Measurements from ENCODE around the gene ABHD13.
"Not testable (repeated sequence)": the region's sequence is repeated elsewhere in the genome, so short reads cannot be mapped to it uniquely, and the experiment has no call there.

Gene ABHD13

DNA sequence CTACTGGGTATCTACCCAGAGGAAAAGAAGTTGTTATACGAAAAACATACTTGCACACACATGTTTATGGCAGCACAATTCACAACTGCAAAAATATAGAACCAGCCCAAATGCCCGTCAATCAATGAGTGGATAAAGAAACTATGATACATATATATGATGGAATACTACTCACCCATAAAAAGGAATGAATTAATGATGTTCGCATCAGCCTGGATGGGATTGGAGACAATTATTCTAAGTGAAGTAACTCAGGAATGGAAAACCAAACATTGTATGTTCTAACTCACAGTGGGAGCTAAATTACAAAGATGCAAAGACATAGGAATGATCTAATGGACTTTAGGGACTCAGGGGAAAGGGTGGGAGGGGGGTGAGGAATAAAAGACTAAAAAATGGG lies 49.7 kb downstream of the ABHD13 start:
- not testable (repeated sequence) for H3K9ac ChIP-seq (ENCODE audit: low read depth in 1 of 2, low read length in 2 of 2); H3K4me3 ChIP-seq (ENCODE audit: low read length in 2 of 2); H3K27ac ChIP-seq (ENCODE audit: low read depth in 2 of 2, low read length in 2 of 2); H3K4me1 ChIP-seq (ENCODE audit: control insufficient read depth in 2 of 2, insufficient read depth in 2 of 2, low read length in 2 of 2); H3K36me3 ChIP-seq (ENCODE audit: control insufficient read depth in 2 of 2, insufficient read depth in 2 of 2, low read length in 2 of 2); H3K27me3 ChIP-seq (ENCODE audit: control insufficient read depth in 2 of 2, insufficient read depth in 2 of 2, low read length in 2 of 2); H3K9me3 ChIP-seq (ENCODE audit: control insufficient read depth in 2 of 2, low read length in 2 of 2)

DNA sequence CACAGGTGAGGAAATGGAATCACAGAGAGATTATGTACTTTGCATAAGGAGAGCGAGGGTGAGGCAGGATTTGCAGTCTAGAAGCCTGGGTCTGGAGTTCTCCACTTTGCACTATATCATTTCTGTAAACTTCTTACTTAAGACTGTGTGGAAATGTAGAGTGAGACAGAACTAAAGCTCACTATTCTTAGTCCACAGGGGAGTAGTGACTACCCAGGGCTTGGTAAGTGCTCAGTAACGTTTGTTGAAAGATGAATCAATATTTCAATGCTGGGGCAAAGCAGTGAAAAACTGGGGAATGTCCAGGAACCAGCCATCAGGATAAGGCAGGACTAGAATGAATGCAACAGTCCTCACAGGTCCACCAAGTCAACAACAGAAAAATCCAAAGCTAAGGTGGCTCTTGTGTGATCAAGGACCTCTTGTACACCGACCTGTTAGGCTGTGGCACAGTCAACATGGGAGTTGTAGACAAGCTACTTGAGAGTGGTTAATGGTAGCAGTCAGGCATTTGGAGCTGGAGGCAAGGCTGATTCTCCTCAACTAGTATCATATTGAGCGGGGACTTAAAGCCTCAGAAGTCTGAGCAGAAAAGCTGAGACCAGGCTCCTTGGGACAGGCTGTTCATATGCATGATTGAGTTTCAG lies 50.4 kb downstream of the ABHD13 start:
- H3K27ac ChIP-seq (ENCODE audit: low read depth in 2 of 2, low read length in 2 of 2), result peak overlapping the region in 1 of 2 donors; percentile 2
- H3K4me3 ChIP-seq (ENCODE audit: low read length in 2 of 2), result no peak overlapping the region
- H3K27me3 ChIP-seq (ENCODE audit: control insufficient read depth in 2 of 2, insufficient read depth in 2 of 2, low read length in 2 of 2), result no peaks in the 10 kb centered on the region
- no peak overlapping the region for H3K9ac ChIP-seq (ENCODE audit: low read depth in 1 of 2, low read length in 2 of 2)
- no peaks in the 10 kb centered on the region for H3K36me3 ChIP-seq (ENCODE audit: control insufficient read depth in 2 of 2, insufficient read depth in 2 of 2, low read length in 2 of 2)
- H3K4me1 ChIP-seq (ENCODE audit: control insufficient read depth in 2 of 2, insufficient read depth in 2 of 2, low read length in 2 of 2), result peaks cover 0 to 4% of the 10 kb centered on the region in 2 donors
- no peaks in the 10 kb centered on the region for H3K9me3 ChIP-seq (ENCODE audit: control insufficient read depth in 2 of 2, low read length in 2 of 2)

- H3K4me1 ChIP-seq (ENCODE audit: control insufficient read depth in 2 of 2, insufficient read depth in 2 of 2, low read length in 2 of 2), result peaks cover 0 to 4% of the 10 kb centered on the region in 2 donors
- no peaks in the 10 kb centered on the region for H3K36me3 ChIP-seq (ENCODE audit: control insufficient read depth in 2 of 2, insufficient read depth in 2 of 2, low read length in 2 of 2)
- no peaks in the 10 kb centered on the region for H3K9me3 ChIP-seq (ENCODE audit: control insufficient read depth in 2 of 2, low read length in 2 of 2)
- H3K4me3 ChIP-seq (ENCODE audit: low read length in 2 of 2), result peak within 1 kb of the TSS; percentile 60 to 70
- no peaks in the 10 kb centered on the region for H3K27me3 ChIP-seq (ENCODE audit: control insufficient read depth in 2 of 2, insufficient read depth in 2 of 2, low read length in 2 of 2)
- peak within 1 kb of the TSS; percentile 41 to 62 for H3K9ac ChIP-seq (ENCODE audit: low read depth in 1 of 2, low read length in 2 of 2)
- peak within 1 kb of the TSS; percentile 64 to 69 for H3K27ac ChIP-seq (ENCODE audit: low read depth in 2 of 2, low read length in 2 of 2)
Measured at GRCh38 chr13:108269601-108270328, 51.6 kb downstream of the ABHD13 start, which contains the start of gene TNFSF13B. Gene TNFSF13B (plus strand): TSS chr13:108269718. CDS start chr13:108269896, 178 bp downstream.

DNA sequence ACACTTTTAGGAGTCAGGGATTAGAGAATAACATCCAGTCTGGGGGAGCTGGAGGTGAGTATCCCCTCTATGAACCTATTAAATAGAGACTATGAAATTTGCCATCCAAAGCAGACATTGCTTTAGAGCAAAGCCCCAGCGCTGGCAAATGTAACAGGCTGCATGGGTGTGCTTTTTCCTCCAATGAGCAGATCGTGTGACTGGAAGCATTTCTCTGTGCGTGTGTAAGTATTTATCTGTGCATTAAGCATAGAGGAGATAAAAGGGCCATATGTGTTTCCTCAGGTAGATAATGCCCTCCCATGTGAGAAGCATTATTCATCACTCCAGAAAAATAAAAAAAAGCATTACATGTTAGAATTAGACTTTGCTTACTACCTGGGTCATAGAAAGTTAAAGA lies 52.2 kb downstream of the ABHD13 start:
- no peaks in the 10 kb centered on the region for H3K9me3 ChIP-seq (ENCODE audit: control insufficient read depth in 2 of 2, low read length in 2 of 2)
- no peaks in the 10 kb centered on the region for H3K27me3 ChIP-seq (ENCODE audit: control insufficient read depth in 2 of 2, insufficient read depth in 2 of 2, low read length in 2 of 2)
- peak overlapping the region; percentile 41 to 62 for H3K9ac ChIP-seq (ENCODE audit: low read depth in 1 of 2, low read length in 2 of 2)
- no peaks in the 10 kb centered on the region for H3K36me3 ChIP-seq (ENCODE audit: control insufficient read depth in 2 of 2, insufficient read depth in 2 of 2, low read length in 2 of 2)
- H3K4me3 ChIP-seq (ENCODE audit: low read length in 2 of 2), result peak overlapping the region; percentile 60 to 70
- H3K27ac ChIP-seq (ENCODE audit: low read depth in 2 of 2, low read length in 2 of 2), result peak overlapping the region; percentile 64 to 69
- peaks cover 0 to 4% of the 10 kb centered on the region in 2 donors for H3K4me1 ChIP-seq (ENCODE audit: control insufficient read depth in 2 of 2, insufficient read depth in 2 of 2, low read length in 2 of 2)

DNA sequence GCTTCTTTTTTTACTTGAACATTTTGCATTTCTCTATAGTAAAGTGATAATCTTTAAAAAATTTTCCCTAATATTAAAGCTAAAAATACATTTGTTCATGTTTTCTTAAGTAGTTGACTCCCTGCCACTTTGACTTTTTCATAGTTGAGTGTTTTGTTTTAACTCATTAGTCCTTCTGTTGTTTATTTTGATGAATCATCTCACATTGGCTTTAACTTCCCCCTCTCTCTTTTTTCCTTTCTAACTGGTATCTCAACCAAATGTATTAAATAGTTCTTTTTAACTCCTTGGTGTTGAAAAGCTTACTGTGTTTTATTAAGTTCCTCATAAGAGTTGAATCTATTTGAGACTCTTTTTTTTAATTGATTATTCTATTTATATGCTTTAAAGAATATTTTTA lies 54.1 kb downstream of the ABHD13 start:
- Histone ChIP-seq H3K36me3 (ENCODE audit: control insufficient read depth in 2 of 2, insufficient read depth in 2 of 2, low read length in 2 of 2) (no peaks in the 10 kb centered on the region), H3K27me3 (ENCODE audit: control insufficient read depth in 2 of 2, insufficient read depth in 2 of 2, low read length in 2 of 2) (no peaks in the 10 kb centered on the region), H3K4me3 (ENCODE audit: low read length in 2 of 2) (no peak overlapping the region), H3K27ac (ENCODE audit: low read depth in 2 of 2, low read length in 2 of 2) (no peak overlapping the region), H3K9ac (ENCODE audit: low read depth in 1 of 2, low read length in 2 of 2) (no peak overlapping the region), H3K9me3 (ENCODE audit: control insufficient read depth in 2 of 2, low read length in 2 of 2) (no peaks in the 10 kb centered on the region), H3K4me1 (ENCODE audit: control insufficient read depth in 2 of 2, insufficient read depth in 2 of 2, low read length in 2 of 2) (peaks cover 0 to 4% of the 10 kb centered on the region in 2 donors)

DNA sequence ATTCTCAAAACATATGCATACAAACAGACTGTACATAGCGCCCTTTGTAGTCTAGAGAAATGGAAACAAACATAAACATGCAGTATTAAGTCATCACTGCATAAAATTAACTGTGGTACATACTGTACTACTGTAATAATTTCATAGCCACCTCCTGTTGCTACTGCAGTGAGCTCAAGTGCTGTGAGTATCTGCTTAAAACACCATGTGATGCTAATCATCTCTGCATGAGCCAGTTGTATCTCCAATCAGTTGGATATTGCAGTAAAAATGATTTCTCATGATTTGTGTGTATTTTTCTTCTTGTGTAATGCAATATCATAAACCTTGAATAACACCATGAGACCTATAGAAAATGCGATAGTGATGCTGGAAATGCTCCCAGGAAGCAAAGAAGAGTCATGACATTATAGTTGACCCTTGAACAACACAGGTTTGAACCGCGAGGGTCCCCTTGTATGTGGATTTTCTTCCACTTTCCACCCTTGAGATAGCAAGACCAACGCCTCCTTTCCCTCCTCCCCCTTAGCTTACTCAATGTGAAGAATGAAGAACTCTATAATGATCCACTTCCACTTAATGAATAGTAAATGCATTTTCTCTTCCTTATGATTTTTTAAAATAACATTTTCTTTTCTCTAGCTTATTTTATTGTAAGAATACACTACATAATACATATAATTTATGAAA lies 55.4 kb downstream of the ABHD13 start:
- Histone ChIP-seq H3K27ac (ENCODE audit: low read depth in 2 of 2, low read length in 2 of 2) (no peak overlapping the region), H3K4me1 (ENCODE audit: control insufficient read depth in 2 of 2, insufficient read depth in 2 of 2, low read length in 2 of 2) (peaks cover 0 to 4% of the 10 kb centered on the region in 2 donors), H3K27me3 (ENCODE audit: control insufficient read depth in 2 of 2, insufficient read depth in 2 of 2, low read length in 2 of 2) (no peaks in the 10 kb centered on the region), H3K9ac (ENCODE audit: low read depth in 1 of 2, low read length in 2 of 2) (no peak overlapping the region), H3K9me3 (ENCODE audit: control insufficient read depth in 2 of 2, low read length in 2 of 2) (no peaks in the 10 kb centered on the region), H3K4me3 (ENCODE audit: low read length in 2 of 2) (no peak overlapping the region), H3K36me3 (ENCODE audit: control insufficient read depth in 2 of 2, insufficient read depth in 2 of 2, low read length in 2 of 2) (no peaks in the 10 kb centered on the region)

- no peak overlapping the region for H3K4me3 ChIP-seq (ENCODE audit: low read length in 2 of 2)
- H3K36me3 ChIP-seq (ENCODE audit: control insufficient read depth in 2 of 2, insufficient read depth in 2 of 2, low read length in 2 of 2), result no peaks in the 10 kb centered on the region
- peaks cover 0 to 4% of the 10 kb centered on the region in 2 donors for H3K4me1 ChIP-seq (ENCODE audit: control insufficient read depth in 2 of 2, insufficient read depth in 2 of 2, low read length in 2 of 2)
- no peak overlapping the region for H3K27ac ChIP-seq (ENCODE audit: low read depth in 2 of 2, low read length in 2 of 2)
- H3K9ac ChIP-seq (ENCODE audit: low read depth in 1 of 2, low read length in 2 of 2), result no peak overlapping the region
- H3K9me3 ChIP-seq (ENCODE audit: control insufficient read depth in 2 of 2, low read length in 2 of 2), result no peaks in the 10 kb centered on the region
- H3K27me3 ChIP-seq (ENCODE audit: control insufficient read depth in 2 of 2, insufficient read depth in 2 of 2, low read length in 2 of 2), result no peaks in the 10 kb centered on the region
Measured at GRCh38 chr13:108274718-108275117, 56.5 kb downstream of the ABHD13 start.

DNA sequence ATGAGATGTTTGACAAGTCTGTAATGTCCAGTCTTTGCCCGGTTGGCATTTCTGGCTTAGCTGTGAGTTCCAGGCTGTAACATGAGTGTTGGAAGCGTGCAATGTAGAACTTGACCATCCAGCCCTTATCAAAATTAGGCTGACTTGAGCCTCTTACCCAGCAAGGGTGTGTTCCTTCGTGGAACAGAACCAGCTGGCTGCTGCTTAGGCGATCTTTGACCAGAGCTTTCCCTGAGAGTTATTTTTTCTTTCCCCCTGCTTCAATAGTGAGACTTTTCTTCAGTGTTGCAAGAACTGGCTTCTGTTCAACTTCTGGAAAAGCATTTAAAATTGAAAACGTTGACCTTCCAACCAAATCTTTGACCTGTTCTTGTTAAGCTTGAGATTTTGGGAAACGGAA lies 57.9 kb downstream of the ABHD13 start:
- Histone ChIP-seq H3K9ac (ENCODE audit: low read depth in 1 of 2, low read length in 2 of 2) (no peak overlapping the region), H3K9me3 (ENCODE audit: control insufficient read depth in 2 of 2, low read length in 2 of 2) (no peaks in the 10 kb centered on the region), H3K4me3 (ENCODE audit: low read length in 2 of 2) (no peak overlapping the region), H3K4me1 (ENCODE audit: control insufficient read depth in 2 of 2, insufficient read depth in 2 of 2, low read length in 2 of 2) (no peaks in the 10 kb centered on the region), H3K27me3 (ENCODE audit: control insufficient read depth in 2 of 2, insufficient read depth in 2 of 2, low read length in 2 of 2) (no peaks in the 10 kb centered on the region), H3K36me3 (ENCODE audit: control insufficient read depth in 2 of 2, insufficient read depth in 2 of 2, low read length in 2 of 2) (no peaks in the 10 kb centered on the region), H3K27ac (ENCODE audit: low read depth in 2 of 2, low read length in 2 of 2) (no peak overlapping the region)

DNA sequence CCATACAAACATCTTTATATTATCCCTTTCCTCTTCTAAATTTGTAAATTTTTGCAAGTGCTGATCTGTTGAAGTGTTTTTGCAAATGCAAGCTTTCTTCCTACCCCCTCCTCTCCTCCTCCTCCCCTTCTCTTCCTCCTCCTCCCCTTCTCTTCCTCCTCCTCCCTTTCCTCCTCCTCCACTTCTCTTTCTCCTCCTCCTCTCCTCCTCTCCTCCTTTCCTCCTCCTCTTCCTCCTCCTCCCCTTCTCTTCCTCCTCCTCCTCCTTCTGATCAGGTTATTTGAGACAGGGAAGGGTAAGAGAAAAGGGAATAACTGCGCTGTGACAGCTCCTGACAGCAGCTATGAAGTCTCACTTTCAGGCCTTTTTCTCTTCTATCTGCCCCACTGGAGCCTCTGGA lies 60.3 kb downstream of the ABHD13 start:
- Histone ChIP-seq H3K27me3 (ENCODE audit: control insufficient read depth in 2 of 2, insufficient read depth in 2 of 2, low read length in 2 of 2) (no peaks in the 10 kb centered on the region), H3K27ac (ENCODE audit: low read depth in 2 of 2, low read length in 2 of 2) (no peak overlapping the region), H3K4me1 (ENCODE audit: control insufficient read depth in 2 of 2, insufficient read depth in 2 of 2, low read length in 2 of 2) (no peaks in the 10 kb centered on the region)

GRCh38 chr13:108281901-108282300 lies 63.7 kb downstream of the ABHD13 start:
- H3K36me3 ChIP-seq (ENCODE audit: control insufficient read depth in 2 of 2, insufficient read depth in 2 of 2, low read length in 2 of 2), result no peaks in the 10 kb centered on the region
- no peaks in the 10 kb centered on the region for H3K4me1 ChIP-seq (ENCODE audit: control insufficient read depth in 2 of 2, insufficient read depth in 2 of 2, low read length in 2 of 2)
- H3K9ac ChIP-seq (ENCODE audit: low read depth in 1 of 2, low read length in 2 of 2), result no peak overlapping the region
- H3K9me3 ChIP-seq (ENCODE audit: control insufficient read depth in 2 of 2, low read length in 2 of 2), result no peaks in the 10 kb centered on the region
- H3K27ac ChIP-seq (ENCODE audit: low read depth in 2 of 2, low read length in 2 of 2), result no peak overlapping the region
- no peaks in the 10 kb centered on the region for H3K27me3 ChIP-seq (ENCODE audit: control insufficient read depth in 2 of 2, insufficient read depth in 2 of 2, low read length in 2 of 2)
- no peak overlapping the region for H3K4me3 ChIP-seq (ENCODE audit: low read length in 2 of 2)

More for the DNA sequence above, 60.3 kb downstream of the ABHD13 start:
- H3K9ac ChIP-seq (ENCODE audit: low read depth in 1 of 2, low read length in 2 of 2), result no peak overlapping the region
- no peaks in the 10 kb centered on the region for H3K36me3 ChIP-seq (ENCODE audit: control insufficient read depth in 2 of 2, insufficient read depth in 2 of 2, low read length in 2 of 2)
- H3K4me3 ChIP-seq (ENCODE audit: low read length in 2 of 2), result no peak overlapping the region
- no peaks in the 10 kb centered on the region for H3K9me3 ChIP-seq (ENCODE audit: control insufficient read depth in 2 of 2, low read length in 2 of 2)
